GM12878 (cell line): ENCODE results near the gene ITGB8. TPM values are rescaled to one million over a fixed set of nuclear protein-coding genes. Genes with fewer than 3 reads are reported as not detected.

Source experiments
- ATAC-seq: fragments of 200-7000 bp; cut with Tn5 transposase; 3 replicates; pipeline ENCODE4 v1.9.1; 2020; ENCODE audit warnings: mild to moderate bottlenecking, moderate library complexity
- BruUV-seq: library from RNA; stranded (reverse); fragments of 400-500 nt; replicated peaks from 2 replicates; lab custom pipeline; 2021; lab: Mats Ljungman, UMichigan
- CTCF ChIA-PET: fragments of 300-600 bp; sonication (Branson Sonifier 250); formaldehyde crosslinking; extraction: SDS; loops from one replicate; lab custom pipeline; 2021; ENCODE audit warnings: inconsistent platforms; lab: Yijun Ruan, JAX
- POLR2A ChIA-PET: fragments of 350-600 bp; formaldehyde crosslinking; extraction: SDS; loops from one replicate; lab custom pipeline; 2021; ENCODE audit warnings: inconsistent platforms; lab: Charles Lee
- RAD21 ChIA-PET: fragments of 300-600 bp; sonication (Branson Sonifier 250); formaldehyde crosslinking; loops from one replicate; lab custom pipeline; 2023; ENCODE audit warnings: antibody characterized with exemption; ENCODE audit not compliant: unreplicated experiment; lab: Charles Lee
- SMC1A ChIA-PET: fragments of 300-600 bp; sonication (Branson Sonifier 250); formaldehyde crosslinking; loops from one replicate; lab custom pipeline; 2023; ENCODE audit not compliant: unreplicated experiment, uncharacterized antibody; lab: Charles Lee
- DNase-seq: peaks from one replicate; pipeline ENCODE4 v3.0.0-alpha.2; 2011; ENCODE audit warnings: low read depth, low spot score
- FAIRE-seq: peaks from 3 replicates; lab custom pipeline; 2011; peaks lifted over from hg19 to GRCh38; lab: Jason Lieb, UNC
- H2AFZ ChIP-seq: 2 replicates; pipeline ENCODE4 v1.6.0; 2011; ENCODE audit warnings: low read depth, low read length, control low read depth; ENCODE audit not compliant: control insufficient read depth
- H3K27ac ChIP-seq: 2 replicates; pipeline ENCODE4 v1.5.1; 2011; ENCODE audit warnings: control low read depth; ENCODE audit not compliant: control insufficient read depth, insufficient read depth
- H3K27me3 ChIP-seq, 2 experiments: replicated peaks in 1 of 2; 2 replicates each; pipeline versions ENCODE4 v1.6.0 to v1.6.1; 2011; ENCODE audit warnings: low read length in 1 of 2; ENCODE audit not compliant: control insufficient read depth in 2 of 2, insufficient read depth in 2 of 2
- H3K36me3 ChIP-seq, 2 experiments: 2 replicates each; pipeline ENCODE4 v1.5.1; 2011; ENCODE audit warnings: low read length in 1 of 2; ENCODE audit not compliant: control insufficient read depth in 2 of 2, insufficient read depth in 2 of 2
- H3K4me1 ChIP-seq: 2 replicates; pipeline ENCODE4 v1.6.1; 2011; ENCODE audit warnings: mild to moderate bottlenecking, low read length, moderate library complexity, mixed read lengths; ENCODE audit not compliant: control insufficient read depth, insufficient read depth
- H3K4me2 ChIP-seq: 2 replicates; pipeline ENCODE4 v1.6.0; 2011; ENCODE audit warnings: control low read depth; ENCODE audit not compliant: control insufficient read depth, insufficient read depth
- H3K4me3 ChIP-seq: fragments of 200-600 bp; sonication (generic); 2 replicates; pipeline ENCODE4 v1.5.1; 2016
- H3K79me2 ChIP-seq: 2 replicates; pipeline ENCODE4 v1.6.0; 2011; ENCODE audit warnings: low read length; ENCODE audit not compliant: control insufficient read depth, insufficient read depth
- H3K9ac ChIP-seq: 2 replicates; pipeline ENCODE4 v1.8.0; 2011; ENCODE audit warnings: low read length, control low read depth, mixed read lengths; ENCODE audit not compliant: control insufficient read depth, insufficient read depth
- H3K9me3 ChIP-seq: replicated peaks from 3 replicates; pipeline ENCODE4 v1.5.1; 2011; ENCODE audit warnings: mild to moderate bottlenecking, low read length; ENCODE audit not compliant: control insufficient read depth, insufficient read depth
- H4K20me1 ChIP-seq: 2 replicates; pipeline ENCODE4 v1.6.0; 2011; ENCODE audit not compliant: control insufficient read depth, insufficient read depth
- CEBPB ChIP-seq, 2 experiments: fragments of 150-350 bp in 1 of 2; IDR thresholded peaks; 2 replicates each; pipeline ENCODE4 v1.6.1; 2012 to 2014; ENCODE audit warnings: low read depth in 2 of 2, low read length in 2 of 2, borderline replicate concordance in 1 of 2, inconsistent platforms in 1 of 2
- CHD2 ChIP-seq: IDR thresholded peaks from 2 replicates; pipeline ENCODE4 v1.6.1; 2011; ENCODE audit warnings: low read depth, low read length, improper control_type of control experiment, borderline replicate concordance
- EGR1 ChIP-seq, 2 experiments: IDR thresholded peaks; 1 replicate in 1 of 2; 2 replicates in 1 of 2; pipeline ENCODE4 v1.6.1; 2011 to 2012; ENCODE audit warnings: low read depth in 2 of 2, low read length in 2 of 2, borderline replicate concordance in 1 of 2, mild to moderate bottlenecking in 1 of 2, moderate library complexity in 1 of 2
- IKZF2 ChIP-seq, 2 experiments: fragments of 450-650 bp; IDR thresholded peaks; 2 replicates each; pipeline ENCODE4 v1.6.1; 2017; ENCODE audit warnings: mild to moderate bottlenecking in 2 of 2, moderate library complexity in 2 of 2
- NFYA ChIP-seq: IDR thresholded peaks from 2 replicates; pipeline ENCODE4 v1.6.1; 2011; ENCODE audit warnings: low read depth, mild to moderate bottlenecking, low read length, improper control_type of control experiment, borderline replicate concordance
- SPI1 ChIP-seq: IDR thresholded peaks from 2 replicates; pipeline ENCODE4 v1.6.1; 2011; ENCODE audit warnings: low read depth, mild to moderate bottlenecking, low read length, moderate library complexity, borderline replicate concordance; ENCODE audit not compliant: insufficient read depth
- WGBS: methylation state at CpG from one replicate; pipeline ENCODE4 v1.1.6; 2016; ENCODE audit warnings: low lambda C conversion rate; ENCODE audit not compliant: insufficient replicate concordance, insufficient coverage; ENCODE audit errors: missing lambda C conversion rate; 5-methylcytosine and 5-hydroxymethylcytosine counted together
- in situ Hi-C: fragments of 300-500 bp; cut with MboI; formaldehyde crosslinking; loops from 9 replicates; pipeline ENCODE4 v1.14.3; 2018; ENCODE audit warnings: mixed read lengths
- intact Hi-C: fragments of 100-400 bp; cut with micrococcal nuclease; formaldehyde crosslinking; loops from one replicate; pipeline ENCODE4 v1.14.2; 2022; ENCODE audit not compliant: unreplicated experiment
- polyA plus RNA-seq, 11 experiments: library from polyadenylated mRNA; depleted of rRNA in 4 of 11; unstranded in 6 of 11; stranded (reverse) in 5 of 11; fragments of >200 nt; fragmentation: Nextera tagmentation in 4 of 11; fragmentation: Illumina TruSeq in 1 of 11; extraction: Ambion mirVana in 4 of 11; extraction: Trizol in 1 of 11; gene quantifications; 1 replicate in 1 of 11; 2 replicates in 10 of 11; pipeline versions ENCODE4 v1.2.1 to v1.2.3, GENCODE V29; 2011 to 2016; ENCODE audit warnings: inconsistent platforms in 2 of 11, missing spikeins in 2 of 11, low read depth in 1 of 11
- total RNA-seq, 4 experiments: library from RNA; depleted of rRNA in 3 of 4; stranded (reverse); fragments of >200 nt in 3 of 4; fragmentation: Illumina TruSeq in 1 of 4; extraction: Trizol in 1 of 4; gene quantifications; 2 replicates each; pipeline versions ENCODE4 v1.2.1 to v1.2.3, GENCODE V29; 2013 to 2021
- TF ChIP-seq, protein P1 (sequence below): fragments of 450-650 bp; IDR thresholded peaks from 2 replicates; pipeline ENCODE4 v1.6.1; 2016; ENCODE audit warnings: mild to moderate bottlenecking
- TF ChIP-seq, protein P2 (sequence below): fragments of 450-650 bp; IDR thresholded peaks from 2 replicates; pipeline ENCODE4 v1.6.1; 2017; ENCODE audit warnings: mild to moderate bottlenecking, low read depth, inconsistent platforms; ENCODE audit not compliant: poor library complexity, severe bottlenecking
- TF ChIP-seq, protein P3 (sequence below): fragments of 450-650 bp; IDR thresholded peaks from 2 replicates; pipeline ENCODE4 v1.6.1; 2017; ENCODE audit warnings: low read depth, mild to moderate bottlenecking, moderate library complexity

Gene ITGB8
- total and polyA plus RNA-seq, 10 of the 15 experiments (the other 5 are each of a cell fraction or from before 2014, with no cell fraction given), result 0.37 to 26.2 (median 1.5) TPM

DNA sequence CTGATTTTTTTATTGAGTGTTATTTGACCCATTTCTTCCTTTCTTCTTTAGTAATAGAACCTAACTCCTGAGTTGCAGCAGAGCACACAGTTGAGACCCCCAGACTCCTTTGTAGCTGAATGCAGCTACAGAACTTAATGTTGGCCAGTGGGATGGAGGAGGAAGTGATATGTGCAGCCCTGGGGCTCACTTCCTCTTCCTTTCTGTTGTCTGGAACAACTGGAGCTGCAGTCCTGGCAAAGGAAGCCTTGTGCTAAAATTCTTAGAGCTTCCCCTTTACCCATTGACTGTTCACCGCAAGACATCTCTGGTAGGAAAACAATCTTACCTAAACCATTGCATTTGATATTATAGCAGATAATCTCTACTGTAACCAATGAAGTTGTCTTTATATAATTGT lies 86.6 kb downstream of the ITGB8 start:
- peak; percentile 53 for ATAC-seq
- no peak overlapping the region for H3K4me3 ChIP-seq
- no TSS peak for BruUV-seq
- POLR2A ChIA-PET, result no interaction called here
- CTCF ChIA-PET, result interaction anchor here (1.4 kb wide), 2 partner anchors 20 to 181 kb away, joined by 3 read pairs; no protein-coding TSS in a partner anchor
- TF ChIP-seq SPI1 (peak; percentile 69), IKZF2 (IDR thresholded peaks at IDR 0.05) (no peak)
- 100% methylated on average over 1 of the region's 1 CpG for WGBS
- H3K27me3 ChIP-seq, result no peaks in the 10 kb centered on the region
- in situ Hi-C loops (no loop called here), intact Hi-C loops (no loop called here)
- H3K9ac ChIP-seq, result no peak overlapping the region
- no peaks in the 10 kb centered on the region for H3K4me1 ChIP-seq
- no peaks in the 10 kb centered on the region for H4K20me1 ChIP-seq
- no peaks in the 10 kb centered on the region for H3K79me2 ChIP-seq
- no peaks in the 10 kb centered on the region for H3K36me3 ChIP-seq
- H2AFZ ChIP-seq, result no peak overlapping the region
- H3K9me3 ChIP-seq, result no peaks in the 10 kb centered on the region
- H3K27ac ChIP-seq, result no peak overlapping the region
- H3K4me2 ChIP-seq, result no peak overlapping the region
- RAD21 ChIA-PET, result no interaction called here
- DNase-seq, result no peak
- FAIRE-seq, result no peak
- SMC1A ChIA-PET, result interaction anchor here (0.6 kb wide), 3 partner anchors 10 to 283 kb away, joined by 3 to 4 read pairs (median 3); no protein-coding TSS in a partner anchor

DNA sequence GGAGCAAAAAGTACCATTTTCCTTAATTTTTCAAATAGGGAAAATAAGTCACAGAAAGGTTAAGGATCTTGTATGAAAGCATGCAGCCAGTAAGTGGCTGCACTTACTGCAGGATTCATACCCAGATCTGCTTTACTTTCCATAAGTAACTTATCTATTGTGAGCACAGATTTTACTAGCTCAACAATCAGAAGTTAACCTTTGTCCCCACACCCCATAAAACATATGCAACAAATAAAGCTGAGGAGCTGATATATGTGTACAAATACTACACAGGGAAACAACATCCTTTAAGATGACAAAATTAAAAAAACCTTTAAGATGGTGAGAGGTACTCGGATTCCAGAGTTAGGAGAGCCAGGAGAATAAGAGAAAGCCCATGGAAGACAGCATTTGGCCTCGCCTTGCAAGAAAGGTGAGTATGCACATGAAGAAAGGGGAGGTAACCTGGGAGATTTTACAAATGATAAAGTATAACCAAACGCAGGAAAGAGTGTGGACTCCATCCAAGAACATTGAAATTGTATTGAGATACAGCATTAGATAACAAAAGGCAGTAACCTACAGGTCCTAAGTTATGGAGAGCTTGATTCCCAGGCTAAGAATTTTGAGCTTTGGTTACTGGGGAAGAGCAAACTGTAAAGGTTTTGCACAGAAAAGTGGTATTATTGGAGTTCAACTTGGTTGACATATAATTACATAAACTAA lies 87.1 kb downstream of the ITGB8 start:
- no peak overlapping the region for H3K27ac ChIP-seq
- no peak overlapping the region for H3K9ac ChIP-seq
- POLR2A ChIA-PET, result no interaction called here
- BruUV-seq, result no TSS peak
- no peaks in the 10 kb centered on the region for H4K20me1 ChIP-seq
- H3K4me3 ChIP-seq, result no peak overlapping the region
- RAD21 ChIA-PET, result no interaction called here
- H3K79me2 ChIP-seq, result no peaks in the 10 kb centered on the region
- H3K9me3 ChIP-seq, result no peaks in the 10 kb centered on the region
- no peak for DNase-seq
- H3K36me3 ChIP-seq, result no peaks in the 10 kb centered on the region
- no peak overlapping the region for H3K4me2 ChIP-seq
- WGBS, result 8% methylated on average over 3 of the region's 3 CpGs
- H2AFZ ChIP-seq, result no peak overlapping the region
- CTCF ChIA-PET, result interaction anchor here (1.4 kb wide), 2 partner anchors 21 to 181 kb away, joined by 3 read pairs; no protein-coding TSS in a partner anchor
- SMC1A ChIA-PET, result interaction anchor here (0.6 kb wide), 3 partner anchors 9 to 282 kb away, joined by 3 to 4 read pairs (median 3); no protein-coding TSS in a partner anchor
- in situ Hi-C loops, result no loop called here
- no peak for ATAC-seq
- intact Hi-C loops, result no loop called here
- FAIRE-seq, result no peak
- no peaks in the 10 kb centered on the region for H3K4me1 ChIP-seq
- no peaks in the 10 kb centered on the region for H3K27me3 ChIP-seq
- TF ChIP-seq NFYA (no peak), CEBPB (IDR thresholded peaks at IDR 0.05; ENCODE audit: borderline replicate concordance in 1 of 2, low read depth in 2 of 2, low read length in 2 of 2) (no peak), EGR1 (IDR thresholded peaks at IDR 0.05; ENCODE audit: borderline replicate concordance in 1 of 2, low read depth in 2 of 2, low read length in 2 of 2) (no peak), CHD2 (no peak)
- TF ChIP-seq, protein P1, sequence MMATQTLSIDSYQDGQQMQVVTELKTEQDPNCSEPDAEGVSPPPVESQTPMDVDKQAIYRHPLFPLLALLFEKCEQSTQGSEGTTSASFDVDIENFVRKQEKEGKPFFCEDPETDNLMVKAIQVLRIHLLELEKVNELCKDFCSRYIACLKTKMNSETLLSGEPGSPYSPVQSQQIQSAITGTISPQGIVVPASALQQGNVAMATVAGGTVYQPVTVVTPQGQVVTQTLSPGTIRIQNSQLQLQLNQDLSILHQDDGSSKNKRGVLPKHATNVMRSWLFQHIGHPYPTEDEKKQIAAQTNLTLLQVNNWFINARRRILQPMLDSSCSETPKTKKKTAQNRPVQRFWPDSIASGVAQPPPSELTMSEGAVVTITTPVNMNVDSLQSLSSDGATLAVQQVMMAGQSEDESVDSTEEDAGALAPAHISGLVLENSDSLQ, result no peak
- TF ChIP-seq, protein P2, sequence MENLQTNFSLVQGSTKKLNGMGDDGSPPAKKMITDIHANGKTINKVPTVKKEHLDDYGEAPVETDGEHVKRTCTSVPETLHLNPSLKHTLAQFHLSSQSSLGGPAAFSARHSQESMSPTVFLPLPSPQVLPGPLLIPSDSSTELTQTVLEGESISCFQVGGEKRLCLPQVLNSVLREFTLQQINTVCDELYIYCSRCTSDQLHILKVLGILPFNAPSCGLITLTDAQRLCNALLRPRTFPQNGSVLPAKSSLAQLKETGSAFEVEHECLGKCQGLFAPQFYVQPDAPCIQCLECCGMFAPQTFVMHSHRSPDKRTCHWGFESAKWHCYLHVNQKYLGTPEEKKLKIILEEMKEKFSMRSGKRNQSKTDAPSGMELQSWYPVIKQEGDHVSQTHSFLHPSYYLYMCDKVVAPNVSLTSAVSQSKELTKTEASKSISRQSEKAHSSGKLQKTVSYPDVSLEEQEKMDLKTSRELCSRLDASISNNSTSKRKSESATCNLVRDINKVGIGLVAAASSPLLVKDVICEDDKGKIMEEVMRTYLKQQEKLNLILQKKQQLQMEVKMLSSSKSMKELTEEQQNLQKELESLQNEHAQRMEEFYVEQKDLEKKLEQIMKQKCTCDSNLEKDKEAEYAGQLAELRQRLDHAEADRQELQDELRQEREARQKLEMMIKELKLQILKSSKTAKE, result no peak
- TF ChIP-seq, protein P3, sequence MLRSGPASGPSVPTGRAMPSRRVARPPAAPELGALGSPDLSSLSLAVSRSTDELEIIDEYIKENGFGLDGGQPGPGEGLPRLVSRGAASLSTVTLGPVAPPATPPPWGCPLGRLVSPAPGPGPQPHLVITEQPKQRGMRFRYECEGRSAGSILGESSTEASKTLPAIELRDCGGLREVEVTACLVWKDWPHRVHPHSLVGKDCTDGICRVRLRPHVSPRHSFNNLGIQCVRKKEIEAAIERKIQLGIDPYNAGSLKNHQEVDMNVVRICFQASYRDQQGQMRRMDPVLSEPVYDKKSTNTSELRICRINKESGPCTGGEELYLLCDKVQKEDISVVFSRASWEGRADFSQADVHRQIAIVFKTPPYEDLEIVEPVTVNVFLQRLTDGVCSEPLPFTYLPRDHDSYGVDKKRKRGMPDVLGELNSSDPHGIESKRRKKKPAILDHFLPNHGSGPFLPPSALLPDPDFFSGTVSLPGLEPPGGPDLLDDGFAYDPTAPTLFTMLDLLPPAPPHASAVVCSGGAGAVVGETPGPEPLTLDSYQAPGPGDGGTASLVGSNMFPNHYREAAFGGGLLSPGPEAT, result no peak
